Measurements from ENCODE around the gene C19orf53.

DNA sequence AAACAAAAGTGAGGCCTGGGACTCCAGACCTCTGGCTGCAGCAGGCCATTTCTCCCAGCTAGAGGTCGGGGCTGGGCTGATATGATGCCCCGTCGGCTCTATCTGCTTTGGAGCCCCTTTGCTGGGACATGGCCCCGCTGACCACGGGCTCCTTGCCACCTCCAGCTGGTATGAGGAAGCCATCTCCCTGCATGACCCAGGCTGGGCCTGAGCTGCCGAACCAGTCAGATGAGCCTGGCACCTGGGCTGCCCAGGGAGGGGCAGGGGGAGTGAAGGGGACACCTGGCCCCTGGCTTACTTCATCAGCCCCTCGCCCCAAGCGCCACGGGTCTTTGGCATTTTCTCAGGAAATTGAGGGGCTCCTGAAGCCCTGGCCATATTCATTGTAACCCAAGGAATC, 28.8 kb downstream of the C19orf53 start:
- TF ChIP-seq EZH2phosphoT487 (IDR thresholded peaks at IDR 0.05; ENCODE audit: insufficient read depth, low read depth) (no peak), EZH2 (IDR thresholded peaks at IDR 0.05; ENCODE audit: insufficient read depth, poor library complexity, severe bottlenecking) (no peak)
